K562 (cell line): ENCODE data around the gene ADAP1. TPM values are rescaled to one million over a fixed set of nuclear protein-coding genes. Genes with fewer than 3 reads are reported as not detected.

Experiments
- ATAC-seq: fragments of 200-7000 bp; cut with Tn5 transposase; 3 replicates; pipeline ENCODE4 v1.9.1; 2020; ENCODE audit warnings: moderate library complexity
- BruUV-seq: library from RNA; stranded (reverse); fragments of 400-500 nt; replicated peaks from 2 replicates; lab custom pipeline; 2021; lab: Mats Ljungman, UMichigan
- CTCF ChIA-PET: fragments of 300-600 bp; formaldehyde crosslinking; extraction: SDS; loops from one replicate; lab custom pipeline; 2021; ENCODE audit warnings: low intra/inter-chr PET ratio; lab: Yijun Ruan, JAX
- POLR2A ChIA-PET: fragments of 300-600, 350-650 bp; sonication (Branson Sonifier 250); formaldehyde crosslinking; extraction: SDS; loops from one replicate; lab custom pipeline; 2021; ENCODE audit warnings: antibody characterized with exemption, inconsistent platforms; lab: Yijun Ruan, JAX
- DNase-seq, 4 experiments: peaks; one replicate each; pipeline versions ENCODE4 v3.0.0 to v3.0.0-alpha.2; 2011 to 2018; ENCODE audit warnings: low spot score in 3 of 4, mixed read lengths in 3 of 4; ENCODE audit errors: extremely low read depth in 1 of 4
- FAIRE-seq: peaks from 2 replicates; lab custom pipeline; 2011; peaks lifted over from hg19 to GRCh38; lab: Jason Lieb, UNC
- H2AFZ ChIP-seq: 2 replicates; pipeline ENCODE4 v1.6.0; 2011; ENCODE audit warnings: low read depth, low read length, control low read depth, inconsistent platforms
- H3K27ac ChIP-seq: fragments of 200-600 bp; 3 replicates; pipeline ENCODE4 v1.8.0; 2011; ENCODE audit warnings: low read depth, mild to moderate bottlenecking, control low read depth, inconsistent platforms, low read length, moderate library complexity, mixed read lengths; ENCODE audit errors: extremely low read depth
- H3K27me3 ChIP-seq, 2 experiments: fragments of 300-600 bp in 1 of 2; 2 replicates in 1 of 2; 3 replicates in 1 of 2; pipeline versions ENCODE4 v1.6.0 to v1.8.0; 2011; ENCODE audit warnings: inconsistent platforms in 2 of 2, low read length in 2 of 2, mild to moderate bottlenecking in 1 of 2, mixed read lengths in 1 of 2, moderate library complexity in 1 of 2; ENCODE audit not compliant: control insufficient read depth in 2 of 2, insufficient read depth in 2 of 2
- H3K36me3 ChIP-seq: fragments of 300-600 bp; 3 replicates; pipeline ENCODE4 v1.8.0; 2011; ENCODE audit warnings: mild to moderate bottlenecking, low read length, inconsistent platforms; ENCODE audit not compliant: control insufficient read depth, insufficient read depth
- H3K4me1 ChIP-seq, 2 experiments: fragments of 200-600 bp in 1 of 2; replicated peaks in 1 of 2; 2 replicates in 1 of 2; 3 replicates in 1 of 2; pipeline versions ENCODE4 v1.5.1 to v1.8.0; 2011; ENCODE audit warnings: inconsistent platforms in 2 of 2, low read length in 2 of 2, mild to moderate bottlenecking in 1 of 2, mixed read lengths in 1 of 2, moderate library complexity in 1 of 2; ENCODE audit not compliant: control insufficient read depth in 2 of 2, insufficient read depth in 2 of 2
- H3K4me2 ChIP-seq: 2 replicates; pipeline ENCODE4 v1.6.1; 2011; ENCODE audit warnings: low read length, control low read depth, inconsistent platforms, mixed read lengths; ENCODE audit not compliant: insufficient read depth
- H3K4me3 ChIP-seq: fragments of 200-600 bp; sonication (generic), shearing (Covaris generic); 2 replicates; pipeline ENCODE4 v1.5.1; 2016; ENCODE audit warnings: control low read depth, inconsistent platforms
- H3K79me2 ChIP-seq: fragments of 200-600 bp; 3 replicates; pipeline ENCODE4 v1.8.0; 2011; ENCODE audit warnings: low read length, inconsistent platforms; ENCODE audit not compliant: control insufficient read depth, insufficient read depth
- H3K9ac ChIP-seq, 2 experiments: 2 replicates each; pipeline versions ENCODE4 v1.6.0 to v1.6.1; 2011; ENCODE audit warnings: low read depth in 2 of 2, low read length in 2 of 2, control low read depth in 1 of 2, inconsistent platforms in 1 of 2, mild to moderate bottlenecking in 1 of 2, mixed read lengths in 1 of 2; ENCODE audit not compliant: insufficient read depth in 1 of 2
- H3K9me1 ChIP-seq: one replicate; pipeline ENCODE4 v1.6.0; 2011; ENCODE audit warnings: inconsistent platforms, mild to moderate bottlenecking, low read length, moderate library complexity; ENCODE audit not compliant: control insufficient read depth, insufficient read depth
- H3K9me3 ChIP-seq: replicated peaks from 2 replicates; pipeline ENCODE4 v1.5.1; 2011; ENCODE audit warnings: low read depth, low read length, inconsistent platforms; ENCODE audit not compliant: control insufficient read depth, insufficient read depth
- H4K20me1 ChIP-seq: replicated peaks from 2 replicates; pipeline ENCODE4 v1.6.1; 2011; ENCODE audit warnings: low read length, inconsistent platforms, mixed read lengths; ENCODE audit not compliant: control insufficient read depth, insufficient read depth
- DNMT1 ChIP-seq: fragments of 450-650 bp; IDR thresholded peaks from 2 replicates; pipeline ENCODE4 v1.6.1; 2016; ENCODE audit warnings: antibody characterized with exemption, mild to moderate bottlenecking
- ESRRB ChIP-seq: fragments of 250-450 bp; sonication (Bioruptor Pico); IDR thresholded peaks from 2 replicates; pipeline ENCODE4 v1.5.0; 2020; ENCODE audit warnings: mild to moderate bottlenecking, moderate library complexity, borderline replicate concordance
- ETS2 ChIP-seq: IDR thresholded peaks from 2 replicates; pipeline ENCODE4 v1.6.1; 2016; ENCODE audit warnings: borderline replicate concordance, missing genetic modification characterization, mild to moderate bottlenecking, moderate library complexity, missing compliant biosample characterization; ENCODE audit not compliant: poor library complexity, severe bottlenecking
- ETV6 ChIP-seq, 3 experiments: fragments of 150-350 bp in 1 of 3; sonication (generic) in 1 of 3; formaldehyde crosslinking in 1 of 3; IDR thresholded peaks; 2 replicates each; pipeline versions ENCODE4 v1.6.1 to v1.8.0; 2014 to 2022; ENCODE audit warnings: borderline replicate concordance in 2 of 3, low read depth in 2 of 3, antibody characterized with exemption in 1 of 3, low read length in 1 of 3, mild to moderate bottlenecking in 1 of 3, missing genetic modification reagents in 1 of 3
- NFE2L1 ChIP-seq: fragments of 450-650 bp; IDR thresholded peaks from 2 replicates; pipeline ENCODE4 v1.6.1; 2016; ENCODE audit warnings: missing genetic modification characterization, low read depth, mild to moderate bottlenecking, missing compliant biosample characterization, moderate library complexity, borderline replicate concordance
- RBM14 ChIP-seq: fragments of 200-400 bp; formaldehyde crosslinking; IDR thresholded peaks from 2 replicates; pipeline ENCODE4 v1.6.1; 2018; ENCODE audit warnings: low read depth, mild to moderate bottlenecking, low read length, moderate library complexity, borderline replicate concordance; ENCODE audit not compliant: insufficient read depth
- RUNX1 ChIP-seq: sonication (generic); IDR thresholded peaks from 2 replicates; pipeline ENCODE4 v1.6.1; 2016; ENCODE audit warnings: antibody characterized with exemption, low read depth
- ZKSCAN3 ChIP-seq: fragments of 250-450 bp; sonication (Bioruptor Pico); IDR thresholded peaks from 2 replicates; pipeline ENCODE4 v1.4.0; 2020
- ZNF239 ChIP-seq: fragments of 250-450 bp; sonication (Bioruptor Pico); IDR thresholded peaks from 2 replicates; pipeline ENCODE4 v1.4.0; 2020; ENCODE audit warnings: mild to moderate bottlenecking
- ZNF408 ChIP-seq: fragments of 250-450 bp; sonication (Bioruptor Pico); IDR thresholded peaks from 2 replicates; pipeline ENCODE4 v1.4.0; 2020; ENCODE audit warnings: low read depth, mild to moderate bottlenecking, moderate library complexity
- WGBS: fragments of 100-300 bp; shearing (Covaris generic); methylation state at CpG from one replicate; pipeline ENCODE4 v1.1.6; 2016; ENCODE audit warnings: low coverage, mixed read lengths; ENCODE audit not compliant: insufficient coverage; ENCODE audit errors: missing lambda C conversion rate; 5-methylcytosine and 5-hydroxymethylcytosine counted together
- in situ Hi-C: fragments of 300-500 bp; cut with MboI; formaldehyde crosslinking; loops from 4 replicates; pipeline ENCODE4 v1.15.0; 2018; ENCODE audit warnings: inconsistent platforms, mixed read lengths
- intact Hi-C: fragments of 100-400 bp; cut with micrococcal nuclease; formaldehyde crosslinking; loops from 2 replicates; pipeline ENCODE4 v1.14.2; 2022
- polyA plus RNA-seq, 8 experiments: library from polyadenylated mRNA; depleted of rRNA in 4 of 8; stranded (reverse) in 5 of 8; unstranded in 3 of 8; fragments of >200 nt; fragmentation: Nextera tagmentation in 2 of 8; fragmentation: Illumina TruSeq in 1 of 8; extraction: Ambion mirVana in 2 of 8; extraction: Trizol in 1 of 8; gene quantifications; 2 replicates each; pipeline versions ENCODE4 v1.2.1 to v1.2.3, GENCODE V29; 2011 to 2014; ENCODE audit warnings: inconsistent platforms in 1 of 8, missing spikeins in 1 of 8
- total RNA-seq, 7 experiments: library from RNA; depleted of rRNA in 6 of 7; stranded (reverse); fragments of >200 nt in 6 of 7; fragmentation: Illumina TruSeq in 2 of 7; extraction: Trizol in 2 of 7; gene quantifications; 2 replicates each; pipeline versions ENCODE4 v1.2.1 to v1.2.3, GENCODE V29; 2011 to 2021; ENCODE audit warnings: low replicate concordance in 1 of 7
- TF ChIP-seq, protein P1 (sequence below): fragments of 250-450 bp; sonication (Bioruptor Pico); IDR thresholded peaks from 2 replicates; pipeline ENCODE4 v1.8.0; 2022; ENCODE audit warnings: inconsistent platforms, mild to moderate bottlenecking, moderate library complexity, borderline replicate concordance
- TF ChIP-seq, protein P2 (sequence below), 2 experiments: fragments of 200-800 bp in 1 of 2; sonication (Bioruptor generic) in 1 of 2; sonication (generic) in 1 of 2; formaldehyde crosslinking in 1 of 2; IDR thresholded peaks in 1 of 2; conservative IDR thresholded peaks in 1 of 2; 2 replicates each; pipeline versions ENCODE4 v1.5.0 to v1.6.1; 2016 to 2020; ENCODE audit warnings: missing compliant biosample characterization in 1 of 2, missing genetic modification characterization in 1 of 2, missing genetic modification reagents in 1 of 2

ADAP1 gene
- total and polyA plus RNA-seq, 9 of the 15 experiments (the other 6 are each of a cell fraction or from before 2014, with no cell fraction given): 0.27 to 1.4 (median 0.52) TPM; not detected in 3

DNA sequence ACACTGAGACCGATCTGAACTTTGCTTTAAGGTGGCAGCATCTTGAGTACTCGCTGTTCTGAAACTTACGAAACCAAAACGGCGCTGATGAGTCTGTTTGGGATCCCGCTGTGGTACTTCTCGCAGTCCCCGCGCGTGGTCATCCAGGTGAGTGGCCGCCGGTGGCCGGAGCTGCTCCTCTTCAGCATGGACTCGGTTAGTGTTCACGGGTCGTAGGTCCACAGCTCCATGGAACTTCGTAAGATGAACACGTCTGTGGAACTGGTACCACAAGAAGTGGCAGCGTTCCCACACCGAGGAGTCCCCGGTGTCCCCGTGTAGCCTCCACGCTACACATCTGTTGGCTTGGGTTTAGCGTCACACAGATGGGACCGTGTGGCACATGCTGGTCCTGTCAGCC is 88.6 kb downstream of the ADAP1 start:
- DNase-seq (no peak), FAIRE-seq (no peak), ATAC-seq (no peak)
- in situ Hi-C loops: no loop called here
- ChIA-PET POLR2A (no interaction called here), CTCF (no interaction called here)
- Histone ChIP-seq H3K79me2 (no peaks in the 10 kb centered on the region), H3K4me1 (peaks cover 0 to 9% of the 10 kb centered on the region in 2 experiments; a peak in 1 of 5 replicates), H3K9me3 (no peaks in the 10 kb centered on the region), H3K4me3 (no peak overlapping the region), H3K36me3 (peaks cover 77% of the 10 kb centered on the region), H3K4me2 (no peak overlapping the region), H2AFZ (no peak overlapping the region), H3K27ac (no peak overlapping the region; the same call in 2 of the 3 replicates), H4K20me1 (no peaks in the 10 kb centered on the region), H3K9ac (no peak overlapping the region), H3K9me1 (no peaks in the 10 kb centered on the region), H3K27me3 (no peaks in the 10 kb centered on the region)
- 96% methylated on average over 25 of the region's 25 CpGs for WGBS
- no TSS peak for BruUV-seq
- intact Hi-C loops: no loop called here
- TF ChIP-seq ZNF239 (CRISPR knock-in tag): no peak

DNA sequence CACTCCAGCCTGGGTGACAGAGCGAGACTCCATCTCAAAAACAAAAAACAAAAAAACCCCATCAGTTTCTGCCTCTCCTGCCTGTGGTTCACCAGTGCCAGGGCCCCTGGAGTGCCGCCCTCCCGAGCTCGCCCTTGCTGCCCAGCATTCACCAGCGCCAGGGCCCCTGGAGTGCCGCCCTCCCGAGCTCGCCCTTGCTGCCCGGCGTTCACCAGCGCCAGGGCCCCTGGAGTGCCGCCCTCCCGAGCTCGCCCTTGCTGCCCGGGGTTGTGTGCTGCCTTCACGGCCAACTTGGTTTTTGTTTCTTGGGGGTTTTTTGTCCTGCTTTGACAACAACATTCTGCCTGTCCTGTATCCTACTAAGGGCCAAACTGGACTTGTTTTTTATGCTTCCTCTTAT is 91.4 kb downstream of the ADAP1 start:
- FAIRE-seq: no peak
- intact Hi-C loops: no loop called here
- BruUV-seq: no TSS peak
- H3K27ac ChIP-seq: no peak overlapping the region
- POLR2A ChIA-PET: interaction anchor here (0.9 to 1.3 kb wide), 2 partner anchors 10 to 162 kb away, joined by 3 read pairs; no protein-coding TSS in a partner anchor
- in situ Hi-C loops: no loop called here
- CTCF ChIA-PET: no interaction called here
- H3K9ac ChIP-seq: no peak overlapping the region
- H3K36me3 ChIP-seq: peaks cover 84% of the 10 kb centered on the region
- 0 out of 2 replicates have a peak, but pooled peaks cover 5% of the 10 kb centered on the region for H4K20me1 ChIP-seq
- no peak overlapping the region for H3K4me3 ChIP-seq
- ATAC-seq: no peak
- H3K4me1 ChIP-seq: peaks cover 14 to 26% of the 10 kb centered on the region in 2 experiments; a peak in 4 of 5 replicates
- H3K9me3 ChIP-seq: no peaks in the 10 kb centered on the region
- H3K27me3 ChIP-seq: no peaks in the 10 kb centered on the region
- WGBS: 91% methylated on average over 9 of the region's 16 CpGs
- no peaks in the 10 kb centered on the region for H3K79me2 ChIP-seq
- no peak for DNase-seq
- no peak overlapping the region for H2AFZ ChIP-seq
- H3K4me2 ChIP-seq: no peak overlapping the region
- H3K9me1 ChIP-seq: peaks cover 4% of the 10 kb centered on the region
- TF ChIP-seq RBM14 (no peak), NFE2L1 (tag) (no peak), ZKSCAN3 (CRISPR knock-in tag) (no peak), ETS2 (tag) (no peak), RUNX1 (no peak), ZNF408 (no peak), ETV6 (IDR thresholded peaks at IDR 0.05; ENCODE audit: borderline replicate concordance in 1 of 2, low read depth in 2 of 2, low read length in 1 of 2) (no peak), ETV6 (CRISPR knock-in tag; IDR thresholded peaks at IDR 0.05; ENCODE audit: borderline replicate concordance) (no peak), DNMT1 (no peak), ESRRB (CRISPR knock-in tag) (no peak)
- TF ChIP-seq, protein P1, sequence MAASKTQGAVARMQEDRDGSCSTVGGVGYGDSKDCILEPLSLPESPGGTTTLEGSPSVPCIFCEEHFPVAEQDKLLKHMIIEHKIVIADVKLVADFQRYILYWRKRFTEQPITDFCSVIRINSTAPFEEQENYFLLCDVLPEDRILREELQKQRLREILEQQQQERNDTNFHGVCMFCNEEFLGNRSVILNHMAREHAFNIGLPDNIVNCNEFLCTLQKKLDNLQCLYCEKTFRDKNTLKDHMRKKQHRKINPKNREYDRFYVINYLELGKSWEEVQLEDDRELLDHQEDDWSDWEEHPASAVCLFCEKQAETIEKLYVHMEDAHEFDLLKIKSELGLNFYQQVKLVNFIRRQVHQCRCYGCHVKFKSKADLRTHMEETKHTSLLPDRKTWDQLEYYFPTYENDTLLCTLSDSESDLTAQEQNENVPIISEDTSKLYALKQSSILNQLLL (CRISPR knock-in tag): no peak
- TF ChIP-seq, protein P2, sequence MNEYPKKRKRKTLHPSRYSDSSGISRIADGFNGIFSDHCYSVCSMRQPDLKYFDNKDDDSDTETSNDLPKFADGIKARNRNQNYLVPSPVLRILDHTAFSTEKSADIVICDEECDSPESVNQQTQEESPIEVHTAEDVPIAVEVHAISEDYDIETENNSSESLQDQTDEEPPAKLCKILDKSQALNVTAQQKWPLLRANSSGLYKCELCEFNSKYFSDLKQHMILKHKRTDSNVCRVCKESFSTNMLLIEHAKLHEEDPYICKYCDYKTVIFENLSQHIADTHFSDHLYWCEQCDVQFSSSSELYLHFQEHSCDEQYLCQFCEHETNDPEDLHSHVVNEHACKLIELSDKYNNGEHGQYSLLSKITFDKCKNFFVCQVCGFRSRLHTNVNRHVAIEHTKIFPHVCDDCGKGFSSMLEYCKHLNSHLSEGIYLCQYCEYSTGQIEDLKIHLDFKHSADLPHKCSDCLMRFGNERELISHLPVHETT (CRISPR knock-in tag; conservative IDR thresholded peaks at IDR 0.05 in 1 of 2, IDR thresholded peaks at IDR 0.05 in 1 of 2): no peak
